ENCODE measurements around the gene USP24. TPM values are rescaled to one million over a fixed set of nuclear protein-coding genes. Genes with fewer than 3 reads are reported as not detected.
"Not testable (repeated sequence)": the region's sequence is repeated elsewhere in the genome, so short reads cannot be mapped to it uniquely, and the experiment has no call there.

Gene USP24
- total RNA-seq, 1 donor from 2014 or later, result 30.8 TPM

GRCh38 chr1:55230659-55231058 lies 15.5 kb upstream of the USP24 start:
- Mint-ChIP-seq H3K27ac (ENCODE audit: unreplicated experiment) (no peak overlapping the region), H3K4me1 (ENCODE audit: low read depth, unreplicated experiment) (peaks cover 15% of the 10 kb centered on the region), H3K9me3 (ENCODE audit: unreplicated experiment) (peaks cover 7% of the 10 kb centered on the region), H3K27me3 (ENCODE audit: low read depth, unreplicated experiment) (peaks cover 6% of the 10 kb centered on the region), H3K36me3 (ENCODE audit: low read depth, unreplicated experiment) (no peaks in the 10 kb centered on the region), H3K4me3 (ENCODE audit: unreplicated experiment) (no peak overlapping the region)
- Histone ChIP-seq H2AFZ (ENCODE audit: low read depth, low read length) (no peak overlapping the region), H3K4me3 (ENCODE audit: insufficient read depth, low read depth, low read length) (no peak overlapping the region), H3K27ac (ENCODE audit: low read depth, low read length) (no peak overlapping the region), H3K79me2 (ENCODE audit: insufficient read depth, low read length) (no peaks in the 10 kb centered on the region), H3K36me3 (ENCODE audit: insufficient read depth, low read length) (no peaks in the 10 kb centered on the region), H4K20me1 (ENCODE audit: insufficient read depth, low read length) (no peaks in the 10 kb centered on the region), H3K4me1 (ENCODE audit: insufficient read depth, low read length) (peaks cover 2% of the 10 kb centered on the region), H3K9ac (ENCODE audit: low read length) (no peak overlapping the region), H3K4me2 (ENCODE audit: low read length) (no peak overlapping the region), H3K9me3 (ENCODE audit: insufficient read depth, low read depth, low read length) (no peaks in the 10 kb centered on the region), H3K27me3 (ENCODE audit: insufficient read depth, low read length) (no peaks in the 10 kb centered on the region)
- TF ChIP-seq, protein P1, sequence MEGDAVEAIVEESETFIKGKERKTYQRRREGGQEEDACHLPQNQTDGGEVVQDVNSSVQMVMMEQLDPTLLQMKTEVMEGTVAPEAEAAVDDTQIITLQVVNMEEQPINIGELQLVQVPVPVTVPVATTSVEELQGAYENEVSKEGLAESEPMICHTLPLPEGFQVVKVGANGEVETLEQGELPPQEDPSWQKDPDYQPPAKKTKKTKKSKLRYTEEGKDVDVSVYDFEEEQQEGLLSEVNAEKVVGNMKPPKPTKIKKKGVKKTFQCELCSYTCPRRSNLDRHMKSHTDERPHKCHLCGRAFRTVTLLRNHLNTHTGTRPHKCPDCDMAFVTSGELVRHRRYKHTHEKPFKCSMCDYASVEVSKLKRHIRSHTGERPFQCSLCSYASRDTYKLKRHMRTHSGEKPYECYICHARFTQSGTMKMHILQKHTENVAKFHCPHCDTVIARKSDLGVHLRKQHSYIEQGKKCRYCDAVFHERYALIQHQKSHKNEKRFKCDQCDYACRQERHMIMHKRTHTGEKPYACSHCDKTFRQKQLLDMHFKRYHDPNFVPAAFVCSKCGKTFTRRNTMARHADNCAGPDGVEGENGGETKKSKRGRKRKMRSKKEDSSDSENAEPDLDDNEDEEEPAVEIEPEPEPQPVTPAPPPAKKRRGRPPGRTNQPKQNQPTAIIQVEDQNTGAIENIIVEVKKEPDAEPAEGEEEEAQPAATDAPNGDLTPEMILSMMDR (IDR thresholded peaks at IDR 0.05; ENCODE audit: insufficient read depth, low read depth, low read length), result no peak
- no peak for TF ChIP-seq EZH2 (IDR thresholded peaks at IDR 0.05; ENCODE audit: insufficient read depth, low read length)
- DNase-seq (ENCODE audit: low read depth) (no peak), FAIRE-seq (no peak)

- not testable (repeated sequence) for H3K27me3 Mint-ChIP-seq (ENCODE audit: low read depth, unreplicated experiment); FAIRE-seq; H3K9me3 Mint-ChIP-seq (ENCODE audit: unreplicated experiment); H3K4me1 Mint-ChIP-seq (ENCODE audit: low read depth, unreplicated experiment); H3K27ac ChIP-seq (ENCODE audit: low read depth, low read length); H3K79me2 ChIP-seq (ENCODE audit: insufficient read depth, low read length); H3K4me3 Mint-ChIP-seq (ENCODE audit: unreplicated experiment); H4K20me1 ChIP-seq (ENCODE audit: insufficient read depth, low read length); H2AFZ ChIP-seq (ENCODE audit: low read depth, low read length); H3K9me3 ChIP-seq (ENCODE audit: insufficient read depth, low read depth, low read length); H3K36me3 ChIP-seq (ENCODE audit: insufficient read depth, low read length); H3K4me2 ChIP-seq (ENCODE audit: low read length); H3K4me3 ChIP-seq (ENCODE audit: insufficient read depth, low read depth, low read length); DNase-seq (ENCODE audit: low read depth); H3K9ac ChIP-seq (ENCODE audit: low read length); H3K27me3 ChIP-seq (ENCODE audit: insufficient read depth, low read length); H3K4me1 ChIP-seq (ENCODE audit: insufficient read depth, low read length); H3K36me3 Mint-ChIP-seq (ENCODE audit: low read depth, unreplicated experiment); H3K27ac Mint-ChIP-seq (ENCODE audit: unreplicated experiment)
Observed at GRCh38 chr1:55229726-55230125, 14.6 kb upstream of the USP24 start.

GRCh38 chr1:55225228-55225627 lies 10.1 kb upstream of the USP24 start:
- no peak overlapping the region for H2AFZ ChIP-seq (ENCODE audit: low read depth, low read length)
- H3K4me1 Mint-ChIP-seq (ENCODE audit: low read depth, unreplicated experiment), result no peaks in the 10 kb centered on the region
- no peaks in the 10 kb centered on the region for H4K20me1 ChIP-seq (ENCODE audit: insufficient read depth, low read length)
- H3K4me3 Mint-ChIP-seq (ENCODE audit: unreplicated experiment), result no peak overlapping the region
- no peak overlapping the region for H3K27ac ChIP-seq (ENCODE audit: low read depth, low read length)
- peaks cover 6% of the 10 kb centered on the region for H3K9me3 Mint-ChIP-seq (ENCODE audit: unreplicated experiment)
- no peaks in the 10 kb centered on the region for H3K36me3 ChIP-seq (ENCODE audit: insufficient read depth, low read length)
- no peak overlapping the region for H3K9ac ChIP-seq (ENCODE audit: low read length)
- H3K4me2 ChIP-seq (ENCODE audit: low read length), result no peak overlapping the region
- H3K79me2 ChIP-seq (ENCODE audit: insufficient read depth, low read length), result no peaks in the 10 kb centered on the region
- FAIRE-seq (no peak), DNase-seq (ENCODE audit: low read depth) (no peak)
- H3K4me1 ChIP-seq (ENCODE audit: insufficient read depth, low read length), result no peaks in the 10 kb centered on the region
- H3K27ac Mint-ChIP-seq (ENCODE audit: unreplicated experiment), result no peak overlapping the region
- no peaks in the 10 kb centered on the region for H3K27me3 ChIP-seq (ENCODE audit: insufficient read depth, low read length)
- no peak overlapping the region for H3K4me3 ChIP-seq (ENCODE audit: insufficient read depth, low read depth, low read length)
- peaks cover 12% of the 10 kb centered on the region for H3K27me3 Mint-ChIP-seq (ENCODE audit: low read depth, unreplicated experiment)
- no peaks in the 10 kb centered on the region for H3K9me3 ChIP-seq (ENCODE audit: insufficient read depth, low read depth, low read length)
- TF ChIP-seq EZH2 (IDR thresholded peaks at IDR 0.05; ENCODE audit: insufficient read depth, low read length), result no peak
- TF ChIP-seq, protein P1 (IDR thresholded peaks at IDR 0.05; ENCODE audit: insufficient read depth, low read depth, low read length), result no peak
- no peaks in the 10 kb centered on the region for H3K36me3 Mint-ChIP-seq (ENCODE audit: low read depth, unreplicated experiment)

Measured in astrocyte (in vitro differentiated cells and primary cell).